ENCODE measurements around the gene BDH2. TPM values are rescaled to one million over a fixed set of nuclear protein-coding genes. Genes with fewer than 3 reads are reported as not detected.

Gene BDH2
- total RNA-seq, 1 donor from 2014 or later, result 27.5 TPM

DNA sequence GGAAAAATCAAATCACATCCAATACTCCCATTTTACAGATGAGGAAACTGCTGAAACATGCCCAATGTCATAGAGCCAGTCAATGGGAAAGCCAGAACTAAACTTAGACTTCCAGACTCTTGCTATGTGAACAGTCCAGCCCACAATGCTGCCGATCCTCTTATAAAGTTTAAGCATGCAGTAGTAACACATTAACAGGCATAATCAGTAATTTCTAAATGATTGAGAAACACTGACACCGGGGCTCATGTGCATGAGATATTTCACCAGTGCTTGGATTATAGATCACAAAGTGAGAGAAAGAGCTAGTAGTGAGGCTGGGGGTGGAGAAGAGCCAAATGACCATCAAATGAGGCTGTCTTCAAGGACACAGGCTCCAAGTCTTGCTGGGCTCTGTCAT, 2.5 kb downstream of the BDH2 start:
- Mint-ChIP-seq H3K27me3 (ENCODE audit: low read depth) (no peaks in the 10 kb centered on the region), H3K9me3 (ENCODE audit: low read depth) (no peaks in the 10 kb centered on the region)

DNA sequence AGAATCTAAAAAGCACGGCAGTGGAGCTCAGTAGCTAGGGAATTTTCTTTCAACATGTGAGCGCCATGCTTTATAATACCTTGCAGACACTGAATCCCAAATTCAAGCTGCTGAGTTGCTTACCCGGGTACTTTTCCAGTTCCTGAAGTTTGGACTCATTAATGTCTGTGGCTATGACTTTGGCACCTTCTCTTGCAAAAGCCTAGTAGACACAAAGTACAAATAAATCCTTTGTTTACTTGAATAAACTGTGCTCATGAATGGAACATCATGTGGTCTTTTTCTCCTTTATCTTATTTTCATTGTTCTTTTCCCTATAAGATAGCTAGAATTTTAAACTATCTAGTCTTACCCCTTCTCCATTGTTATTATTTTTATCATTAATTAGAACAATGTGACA, 4.6 kb downstream of the BDH2 start:
- Mint-ChIP-seq H3K4me1 (ENCODE audit: low read depth) (peaks cover 27% of the 10 kb centered on the region), H3K36me3 (ENCODE audit: low read depth) (peaks cover 6% of the 10 kb centered on the region), H3K9me3 (ENCODE audit: low read depth) (no peaks in the 10 kb centered on the region), H3K27ac (ENCODE audit: unreplicated experiment) (no peak overlapping the region), H3K27me3 (ENCODE audit: low read depth) (no peaks in the 10 kb centered on the region), H3K4me3 (ENCODE audit: unreplicated experiment) (no peak overlapping the region)
- TF ChIP-seq CTCF (IDR thresholded peaks at IDR 0.05), result no peak
- no peak for DNase-seq (ENCODE audit: low spot score)

More for the DNA sequence above, 2.5 kb downstream of the BDH2 start:
- H3K4me3 Mint-ChIP-seq (ENCODE audit: unreplicated experiment), result no peak overlapping the region
- no peak for DNase-seq (ENCODE audit: low spot score)
- H3K4me1 Mint-ChIP-seq (ENCODE audit: low read depth), result peaks cover 22% of the 10 kb centered on the region
- H3K27ac Mint-ChIP-seq (ENCODE audit: unreplicated experiment), result no peak overlapping the region
- TF ChIP-seq CTCF (IDR thresholded peaks at IDR 0.05), result no peak
- peaks cover 2% of the 10 kb centered on the region for H3K36me3 Mint-ChIP-seq (ENCODE audit: low read depth)

- Mint-ChIP-seq H3K36me3 (ENCODE audit: low read depth) (peaks cover 12% of the 10 kb centered on the region), H3K4me3 (ENCODE audit: unreplicated experiment) (no peak overlapping the region), H3K4me1 (ENCODE audit: low read depth) (peaks cover 11% of the 10 kb centered on the region), H3K9me3 (ENCODE audit: low read depth) (no peaks in the 10 kb centered on the region), H3K27ac (ENCODE audit: unreplicated experiment) (no peak overlapping the region), H3K27me3 (ENCODE audit: low read depth) (no peaks in the 10 kb centered on the region)
- TF ChIP-seq CTCF (IDR thresholded peaks at IDR 0.05), result no peak
- DNase-seq (ENCODE audit: low spot score), result no peak
Measured at GRCh38 chr4:103092245-103092644, 7.4 kb downstream of the BDH2 start.

GRCh38 chr4:103091601-103092223, 7.9 kb downstream of the BDH2 start:
- DNase-seq (ENCODE audit: low spot score), result no peak

DNA sequence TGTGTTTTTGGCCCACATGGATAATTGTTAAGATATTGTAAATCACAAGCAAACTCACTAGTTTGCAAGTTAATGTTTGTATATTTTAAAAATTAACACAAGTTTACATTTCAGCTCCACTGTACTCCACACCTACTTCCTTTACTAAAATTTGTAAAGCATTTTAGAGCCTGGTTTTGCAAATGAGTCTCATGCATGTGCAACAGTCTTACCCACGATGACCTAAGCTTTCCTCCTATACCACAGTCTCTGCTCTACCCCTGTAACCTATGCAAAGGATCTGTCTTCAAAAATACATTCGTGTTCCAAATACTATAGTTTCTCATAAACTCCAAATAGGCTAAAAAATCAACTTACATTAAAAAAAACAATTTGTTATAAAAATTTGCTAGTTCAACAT, 10.2 kb downstream of the BDH2 start:
- H3K27me3 Mint-ChIP-seq (ENCODE audit: low read depth), result no peaks in the 10 kb centered on the region
- H3K4me1 Mint-ChIP-seq (ENCODE audit: low read depth), result peaks cover 11% of the 10 kb centered on the region
- DNase-seq (ENCODE audit: low spot score), result no peak
- no peak overlapping the region for H3K4me3 Mint-ChIP-seq (ENCODE audit: unreplicated experiment)
- peaks cover 26% of the 10 kb centered on the region for H3K36me3 Mint-ChIP-seq (ENCODE audit: low read depth)
- H3K9me3 Mint-ChIP-seq (ENCODE audit: low read depth), result no peaks in the 10 kb centered on the region
- H3K27ac Mint-ChIP-seq (ENCODE audit: unreplicated experiment), result no peak overlapping the region
- TF ChIP-seq CTCF (IDR thresholded peaks at IDR 0.05), result no peak

More at GRCh38 chr4:103091601-103092223, 7.9 kb downstream of the BDH2 start:
- H3K4me3 Mint-ChIP-seq (ENCODE audit: unreplicated experiment), result no peak overlapping the region
- peak; percentile 82 for TF ChIP-seq CTCF (IDR thresholded peaks at IDR 0.05)
- no peak overlapping the region for H3K27ac Mint-ChIP-seq (ENCODE audit: unreplicated experiment)
- H3K4me1 Mint-ChIP-seq (ENCODE audit: low read depth), result peaks cover 11% of the 10 kb centered on the region
- H3K36me3 Mint-ChIP-seq (ENCODE audit: low read depth), result peaks cover 18% of the 10 kb centered on the region
- no peaks in the 10 kb centered on the region for H3K27me3 Mint-ChIP-seq (ENCODE audit: low read depth)
- no peaks in the 10 kb centered on the region for H3K9me3 Mint-ChIP-seq (ENCODE audit: low read depth)

Measured in chondrocyte (in vitro differentiated cells).